ENCODE data around the gene C11orf86.
"Not testable (repeated sequence)": the region's sequence is repeated elsewhere in the genome, so short reads cannot be mapped to it uniquely, and the experiment has no call there.

Gene C11orf86

GRCh38 chr11:66967670-66968425 lies 7.3 kb upstream of the C11orf86 start:
- DNase-seq (ENCODE audit: low read depth in 2 of 2): peak; percentile 78 to 79

DNA sequence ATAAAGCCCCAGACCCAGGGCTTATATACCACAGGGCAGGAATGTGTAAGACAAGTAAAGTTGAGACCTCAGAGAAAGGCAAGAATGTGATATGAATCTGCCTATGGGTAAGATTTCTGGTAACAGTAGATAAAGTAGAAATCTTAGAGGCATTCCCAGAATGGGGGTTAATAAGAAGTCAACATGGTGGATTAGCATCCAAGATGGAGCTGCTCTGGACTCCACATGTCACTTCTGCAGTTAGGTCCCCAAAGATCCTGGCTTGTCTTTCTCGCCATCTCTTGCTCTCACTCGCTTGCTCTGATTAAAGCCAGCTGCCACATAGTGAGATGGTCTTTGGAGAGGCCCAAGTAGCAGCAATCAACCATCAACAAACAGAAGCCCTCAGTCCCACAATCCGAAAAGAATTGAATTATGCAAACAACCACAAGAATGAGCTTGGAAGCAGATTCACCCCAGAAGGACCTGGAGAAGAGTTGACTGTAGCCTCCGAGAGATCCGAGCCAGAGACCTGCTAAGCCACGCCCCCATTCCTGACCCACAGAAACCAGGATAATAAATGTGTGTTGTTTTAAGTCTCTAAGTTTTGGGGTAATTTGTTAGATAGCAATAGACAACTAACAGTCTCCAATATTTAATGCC lies 5.4 kb upstream of the C11orf86 start:
- DNase-seq (ENCODE audit: low read depth in 2 of 2): peak; percentile 95

DNA sequence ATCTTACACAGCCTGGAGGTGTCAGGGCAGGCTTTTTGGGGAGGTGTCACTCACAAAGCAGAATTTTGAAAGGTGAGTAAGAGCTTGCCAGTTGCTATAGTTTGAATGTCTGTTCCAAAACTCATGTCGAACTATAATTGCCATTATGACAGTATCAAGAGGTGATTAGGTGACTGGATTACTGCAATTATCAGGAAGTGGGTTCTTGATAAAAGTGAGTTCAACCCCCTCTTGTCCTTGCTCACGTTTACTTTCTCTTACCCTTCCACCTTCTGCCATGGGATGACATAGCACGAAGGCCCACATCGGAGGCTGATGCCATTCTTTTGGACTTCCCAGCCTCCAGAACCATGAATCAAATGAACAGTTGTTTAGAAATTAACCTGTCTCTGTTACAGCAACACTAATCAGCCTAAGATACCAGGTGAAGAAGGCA lies 4.7 kb upstream of the C11orf86 start:
- DNase-seq (ENCODE audit: low read depth in 2 of 2): no peak

- DNase-seq (ENCODE audit: low read depth in 2 of 2): peak; percentile 99
Measured at GRCh38 chr11:66970807-66971442, 4.2 kb upstream of the C11orf86 start.

DNA sequence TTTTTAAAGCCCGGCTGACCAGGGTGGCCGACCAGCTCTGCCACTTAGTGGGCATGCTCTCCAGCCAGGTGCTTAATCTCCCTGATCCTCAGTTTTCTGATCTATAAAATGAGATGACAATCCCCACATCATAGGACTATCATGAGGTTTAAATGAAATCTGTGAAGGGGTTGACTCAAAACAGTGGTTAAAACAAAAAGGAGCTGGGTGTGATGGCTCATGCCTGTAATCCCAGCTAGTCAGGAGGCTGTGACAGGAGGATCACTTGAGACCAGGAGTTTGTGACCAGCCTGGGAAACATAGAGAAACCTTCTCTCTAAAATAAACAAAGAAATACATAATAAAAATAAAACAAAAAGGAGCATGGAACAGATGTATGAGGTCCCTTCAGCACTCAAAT lies 3.6 kb upstream of the C11orf86 start:
- DNase-seq (ENCODE audit: low read depth in 2 of 2): no peak

DNA sequence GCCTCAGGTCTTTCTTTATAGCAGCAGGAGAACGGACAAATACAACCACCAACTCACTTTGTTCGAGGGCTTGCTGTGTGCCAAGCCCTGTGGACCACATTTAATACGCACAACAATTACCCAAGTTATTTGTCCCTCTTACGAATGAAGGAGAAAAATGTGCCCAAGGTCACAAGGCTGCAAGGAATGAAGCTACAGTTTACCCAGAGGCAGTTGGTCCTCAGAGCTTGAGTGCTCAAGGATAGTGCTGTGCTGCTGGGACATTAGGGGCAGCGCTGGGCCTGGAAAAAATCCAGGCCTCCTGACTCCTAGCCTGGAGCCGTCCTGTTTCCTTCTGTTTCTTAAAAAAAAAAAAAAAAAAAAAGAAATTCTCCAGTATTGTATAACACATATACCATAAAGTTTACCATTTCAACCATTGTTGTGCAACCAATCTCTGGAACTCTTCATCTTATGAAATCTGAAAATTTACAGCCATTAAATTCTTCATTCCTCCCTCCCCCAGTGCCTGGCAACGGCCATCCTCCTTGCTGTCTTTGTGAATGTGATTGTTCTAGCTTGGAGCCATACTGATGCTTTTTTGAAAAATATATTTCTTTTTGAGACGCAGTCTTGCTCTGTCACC lies 1.0 kb upstream of the C11orf86 start:
- DNase-seq (ENCODE audit: low read depth in 2 of 2): peak; percentile 85 to 86

GRCh38 chr11:66975405-66976027 lies 412 bp downstream of the C11orf86 start:
- no peak for DNase-seq (ENCODE audit: low read depth in 2 of 2)

GRCh38 chr11:66976028-66976467 lies 944 bp downstream of the C11orf86 start:
- DNase-seq (ENCODE audit: low read depth in 2 of 2): no peak

- no peak for DNase-seq (ENCODE audit: low read depth in 2 of 2)
Measured at GRCh38 chr11:66976925-66977324, 1.8 kb downstream of the C11orf86 start.

GRCh38 chr11:66978229-66978628 lies 3.1 kb downstream of the C11orf86 start:
- no peak for DNase-seq (ENCODE audit: low read depth in 2 of 2)

DNA sequence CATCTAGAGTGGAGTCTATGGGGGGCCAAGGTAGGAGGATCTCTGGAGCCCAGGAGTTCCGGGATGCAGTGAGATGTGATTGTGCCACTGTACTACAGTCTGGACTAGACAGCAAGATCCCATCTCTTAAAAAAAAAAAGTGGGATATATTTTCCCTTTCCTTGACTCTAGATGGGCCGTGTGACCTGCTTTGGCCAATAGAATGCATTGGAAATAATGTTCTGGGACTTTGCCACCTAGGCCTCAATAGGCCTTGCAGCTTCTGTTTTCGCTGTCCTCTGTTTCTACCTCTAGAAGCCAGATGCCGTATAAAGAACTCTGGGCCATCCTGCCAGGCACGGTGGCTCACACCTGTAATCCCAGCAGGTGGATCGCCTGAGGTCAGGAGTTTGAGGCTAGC lies 3.6 kb downstream of the C11orf86 start:
- no peak for DNase-seq (ENCODE audit: low read depth in 2 of 2)

GRCh38 chr11:66979336-66979980 lies 4.4 kb downstream of the C11orf86 start:
- DNase-seq (ENCODE audit: low read depth in 2 of 2): no peak

DNA sequence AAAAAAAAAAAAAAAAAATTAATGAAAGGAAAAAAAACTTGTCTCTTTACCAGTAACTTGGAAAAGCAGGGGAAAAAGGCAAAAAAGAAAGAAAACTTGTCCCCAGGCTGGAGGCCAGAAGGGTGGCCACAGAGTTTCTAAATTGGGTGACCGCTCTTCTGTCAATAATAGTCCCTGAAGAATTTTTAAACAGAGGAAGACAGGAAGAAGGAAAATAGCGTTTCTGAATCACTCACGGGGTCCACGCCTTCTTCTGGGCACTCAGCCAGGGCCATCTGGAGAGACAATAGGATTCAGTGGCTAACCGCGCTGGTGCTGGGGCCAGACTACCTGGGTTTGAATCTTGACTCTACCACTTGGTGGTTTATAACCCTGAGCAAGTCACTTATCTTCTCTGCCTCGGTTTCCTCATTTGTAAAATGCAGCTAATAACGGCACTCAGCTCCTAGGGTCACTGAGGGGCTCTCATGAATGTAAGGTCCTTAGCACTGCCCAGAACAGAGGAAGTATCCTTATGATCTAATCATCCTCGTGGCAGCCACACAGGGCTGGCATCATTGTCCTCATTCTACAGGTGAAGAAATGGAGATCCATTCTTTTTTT lies 7.0 kb downstream of the C11orf86 start:
- peak; percentile 85 to 88 for DNase-seq (ENCODE audit: low read depth in 2 of 2)

DNA sequence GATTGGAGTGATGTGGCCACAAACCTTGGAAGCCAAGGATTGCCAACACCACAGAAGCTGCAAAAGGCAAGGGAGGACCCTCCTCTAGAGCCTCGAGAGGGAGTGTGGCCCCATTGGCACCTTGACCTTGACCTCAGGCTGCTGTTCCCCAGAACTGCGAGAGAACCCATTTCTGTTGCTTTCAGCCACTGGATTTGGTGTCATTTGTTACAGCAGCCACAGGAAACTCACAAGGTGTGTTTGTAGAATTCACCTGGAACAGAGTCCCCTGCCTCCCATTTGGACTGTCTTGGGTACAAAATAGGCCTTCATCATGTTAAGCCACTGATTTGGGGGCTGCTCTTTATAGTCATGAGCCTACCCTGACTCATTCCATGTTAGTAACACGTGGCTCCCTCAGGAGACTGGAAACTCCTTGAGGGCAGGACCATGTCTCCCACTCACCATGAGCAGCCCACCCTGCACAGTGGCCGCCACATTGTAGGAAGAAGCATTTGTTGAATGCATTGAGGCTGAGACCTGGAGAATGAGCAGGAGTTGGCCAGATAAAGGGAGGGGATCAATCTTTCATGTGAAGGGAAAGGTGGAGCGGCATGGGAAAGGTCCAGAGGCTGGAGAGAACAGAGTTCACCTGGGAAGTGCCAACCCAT lies 8.3 kb downstream of the C11orf86 start:
- no peak for DNase-seq (ENCODE audit: low read depth in 2 of 2)

- no peak for DNase-seq (ENCODE audit: low read depth in 2 of 2)
Measured at GRCh38 chr11:66985508-66986177, 10.5 kb downstream of the C11orf86 start.

DNA sequence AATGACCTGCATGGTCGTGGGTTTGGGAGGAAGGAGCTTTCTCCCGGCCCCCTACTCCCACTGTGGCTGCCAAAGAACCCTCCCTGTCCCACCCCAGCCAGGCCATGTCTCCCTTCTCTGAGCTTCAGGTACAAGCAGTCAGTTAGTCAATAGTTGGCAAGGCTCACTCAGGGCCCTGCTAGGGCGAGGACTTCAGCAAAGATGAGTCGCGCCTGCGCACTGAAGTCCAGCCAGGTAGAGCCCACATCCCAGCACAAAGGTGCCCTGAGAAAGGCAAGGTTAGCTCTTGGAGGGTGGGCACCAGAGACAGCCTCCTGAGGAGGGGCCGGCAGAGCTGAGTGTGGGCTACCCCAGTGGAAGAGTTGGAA lies 11.1 kb downstream of the C11orf86 start:
- no peak for DNase-seq (ENCODE audit: low read depth in 2 of 2)

DNA sequence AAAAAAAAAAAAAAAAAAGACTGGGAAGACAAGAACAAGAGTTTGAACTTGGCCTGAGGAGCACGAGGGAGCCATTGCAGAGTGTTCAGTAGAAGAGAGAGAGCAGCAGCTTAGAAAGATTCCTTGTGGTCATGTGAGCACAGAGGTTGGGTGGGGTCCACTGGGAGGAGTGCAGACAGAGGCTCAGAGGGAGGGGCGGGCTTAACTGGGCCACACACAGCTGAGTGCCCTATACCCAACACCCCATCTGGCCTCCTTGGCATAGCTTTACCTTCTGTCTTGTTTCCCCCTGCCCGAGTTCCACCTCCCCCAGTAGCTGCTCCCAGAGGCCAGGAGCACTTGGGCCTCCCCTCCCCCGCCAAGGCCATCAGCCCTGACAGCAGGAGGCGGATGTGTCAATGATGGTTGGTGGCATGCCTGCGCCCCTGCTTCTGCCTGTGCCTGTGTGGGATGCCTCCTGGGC lies 12.1 kb downstream of the C11orf86 start:
- DNase-seq (ENCODE audit: low read depth in 2 of 2): no peak

DNA sequence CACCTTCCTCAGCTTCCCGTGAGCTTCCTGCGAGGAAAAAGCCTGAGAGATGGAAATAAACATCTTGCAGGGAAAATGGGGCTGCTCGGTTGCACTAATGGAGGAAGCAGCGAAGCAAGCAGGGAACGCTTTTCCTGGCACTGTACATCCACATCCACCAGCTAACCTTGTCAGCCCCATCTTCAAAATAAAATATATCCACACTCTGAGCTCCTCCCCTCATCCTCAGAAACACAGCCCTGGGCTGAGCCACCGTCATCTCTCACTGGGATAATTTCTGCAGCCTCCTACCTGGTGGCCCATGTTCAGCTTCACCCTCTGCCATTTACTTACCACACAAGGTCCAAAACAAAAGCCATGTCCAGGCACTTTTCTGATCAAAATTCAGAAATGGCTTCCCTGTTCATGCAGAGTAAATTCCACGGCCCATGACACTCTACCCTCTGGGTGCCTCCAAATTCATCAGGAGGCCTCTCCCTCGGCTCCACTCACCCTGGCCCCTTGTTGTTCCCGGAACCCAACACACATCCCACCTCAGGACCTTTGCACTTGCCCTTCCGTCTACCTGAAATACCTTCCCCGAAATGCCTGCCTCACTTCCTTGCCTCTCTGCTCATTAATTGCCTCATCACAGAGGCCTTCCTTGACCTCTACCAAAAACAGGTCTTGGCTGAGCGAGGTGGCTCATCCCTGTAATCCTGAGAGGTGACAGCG lies 13.0 kb downstream of the C11orf86 start:
- no peak for DNase-seq (ENCODE audit: low read depth in 2 of 2)

DNA sequence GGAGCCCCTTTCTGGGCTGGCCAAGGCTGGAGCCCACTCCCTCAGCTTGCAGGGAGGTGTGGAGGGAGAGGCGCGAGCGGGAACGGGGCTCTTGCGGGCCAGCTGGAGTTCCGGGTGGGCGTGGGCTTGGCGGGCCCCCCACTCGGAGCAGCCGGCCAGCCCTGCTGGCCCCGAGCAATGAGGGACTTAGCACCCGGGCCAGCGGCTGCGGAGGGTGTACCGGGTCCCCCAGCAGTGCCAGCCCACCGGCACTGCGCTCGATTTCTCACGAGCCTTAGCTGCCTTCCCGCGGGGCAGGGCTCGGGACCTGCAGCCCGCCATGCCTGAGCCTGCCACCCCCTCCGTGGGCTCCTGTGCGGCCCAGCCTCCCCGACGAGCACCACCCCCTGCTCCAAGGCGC lies 13.6 kb downstream of the C11orf86 start:
- DNase-seq (ENCODE audit: low read depth in 2 of 2): not testable (repeated sequence)
